HL-60/S4 (cell line): Measurements from ENCODE around the gene BAMBI.

Experiments used
- in situ Hi-C: fragments of 300-500 bp; cut with MboI; formaldehyde crosslinking; loops from 2 replicates; pipeline ENCODE4 v1.14.3; 2022; ENCODE audit warnings: low sequenced_read_pairs

BAMBI gene

DNA sequence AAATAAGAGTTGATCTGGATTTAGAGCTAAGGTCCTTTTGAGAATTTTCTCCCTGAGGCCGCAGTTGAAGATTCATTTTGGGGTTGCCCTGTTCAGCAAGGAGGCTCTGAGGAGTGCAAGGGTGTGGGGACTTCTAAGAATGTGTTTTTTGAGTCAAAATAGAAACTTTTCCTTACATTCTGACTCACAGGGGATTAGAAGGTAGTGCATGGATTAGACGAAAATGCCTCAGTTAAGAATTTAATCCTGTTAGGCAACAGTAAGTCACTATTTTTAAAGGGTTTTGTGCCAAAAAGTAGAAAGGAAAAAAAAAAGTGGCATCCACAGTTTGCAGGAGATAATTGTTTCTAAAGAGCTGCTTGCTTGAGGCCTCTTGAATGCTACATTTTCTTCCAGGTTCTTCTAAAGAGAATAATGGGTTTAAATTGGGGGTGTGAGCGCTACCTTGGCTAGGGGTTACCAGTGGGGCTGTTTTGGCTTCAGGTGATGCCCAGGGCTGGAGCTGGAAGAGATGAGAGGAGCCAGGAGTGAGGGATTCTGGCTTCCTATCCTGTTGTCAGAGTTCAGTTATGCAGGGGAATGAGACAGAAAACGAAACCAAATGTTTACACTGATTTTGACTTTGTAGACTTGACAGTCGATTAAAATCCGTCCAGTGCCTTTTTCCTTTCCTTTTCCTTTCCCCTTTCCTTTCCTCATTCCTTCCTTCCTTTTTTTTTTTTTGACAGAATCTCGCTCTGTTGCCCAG, 52.9 kb downstream of the BAMBI start:
- in situ Hi-C loops = no loop called here

DNA sequence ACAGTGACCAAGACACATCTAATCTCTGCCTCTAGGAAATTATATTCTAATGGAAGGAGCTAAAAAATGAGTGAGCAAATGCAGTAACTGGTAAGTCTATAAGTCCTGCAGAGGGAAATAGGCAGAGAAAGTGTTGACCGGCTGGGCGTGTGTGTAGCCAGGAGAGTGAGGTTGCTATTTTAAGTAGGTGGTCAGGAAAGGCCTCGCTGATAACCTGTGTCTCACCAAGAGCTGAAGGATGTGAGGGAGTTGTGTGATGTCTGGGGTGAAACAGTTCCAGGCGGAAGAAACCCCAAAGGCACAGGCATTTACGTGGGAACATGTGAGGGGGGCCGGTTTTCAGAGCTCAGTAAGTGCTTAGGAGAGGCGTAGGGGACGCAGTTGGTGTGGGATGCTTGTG, 54.8 kb downstream of the BAMBI start:
- in situ Hi-C loops = no loop called here
